Uterus (tissue), 2 donors: ENCODE measurements around the gene VAT1L.

ENCODE experiments used
- POLR2A ChIP-seq, 2 donors: fragments of 450-650 bp; IDR thresholded peaks; one replicate each; pipeline ENCODE4 v1.6.1; 2016; ENCODE audit warnings: antibody characterized with exemption in 2 of 2, mild to moderate bottlenecking in 1 of 2, moderate library complexity in 1 of 2
- TF ChIP-seq, protein P1 (sequence below), 4 experiments: fragments of 200-600 bp in 2 of 4; fragments of 450-650 bp in 2 of 4; sonication (generic) in 2 of 4; IDR thresholded peaks; one replicate each; pipeline ENCODE4 v1.5.1; 2016 to 2019; ENCODE audit warnings: antibody characterized with exemption in 4 of 4, mild to moderate bottlenecking in 2 of 4, moderate library complexity in 1 of 4

GRCh38 chr16:77962689-77963088, 174.3 kb downstream of the VAT1L start:
- TF ChIP-seq, protein P1, sequence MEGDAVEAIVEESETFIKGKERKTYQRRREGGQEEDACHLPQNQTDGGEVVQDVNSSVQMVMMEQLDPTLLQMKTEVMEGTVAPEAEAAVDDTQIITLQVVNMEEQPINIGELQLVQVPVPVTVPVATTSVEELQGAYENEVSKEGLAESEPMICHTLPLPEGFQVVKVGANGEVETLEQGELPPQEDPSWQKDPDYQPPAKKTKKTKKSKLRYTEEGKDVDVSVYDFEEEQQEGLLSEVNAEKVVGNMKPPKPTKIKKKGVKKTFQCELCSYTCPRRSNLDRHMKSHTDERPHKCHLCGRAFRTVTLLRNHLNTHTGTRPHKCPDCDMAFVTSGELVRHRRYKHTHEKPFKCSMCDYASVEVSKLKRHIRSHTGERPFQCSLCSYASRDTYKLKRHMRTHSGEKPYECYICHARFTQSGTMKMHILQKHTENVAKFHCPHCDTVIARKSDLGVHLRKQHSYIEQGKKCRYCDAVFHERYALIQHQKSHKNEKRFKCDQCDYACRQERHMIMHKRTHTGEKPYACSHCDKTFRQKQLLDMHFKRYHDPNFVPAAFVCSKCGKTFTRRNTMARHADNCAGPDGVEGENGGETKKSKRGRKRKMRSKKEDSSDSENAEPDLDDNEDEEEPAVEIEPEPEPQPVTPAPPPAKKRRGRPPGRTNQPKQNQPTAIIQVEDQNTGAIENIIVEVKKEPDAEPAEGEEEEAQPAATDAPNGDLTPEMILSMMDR (IDR thresholded peaks at IDR 0.05), result no peak
- TF ChIP-seq POLR2A (IDR thresholded peaks at IDR 0.05), result no peak
